Coronary artery (tissue), 2 donors: ENCODE data around the gene SLC25A25.
"Not testable (repeated sequence)": the region's sequence is repeated elsewhere in the genome, so short reads cannot be mapped to it uniquely, and the experiment has no call there.

Experiments used
- DNase-seq: peaks from one replicate; pipeline ENCODE4 v3.0.0-alpha.2; 2017; ENCODE audit warnings: low spot score
- H3K27ac ChIP-seq, 2 donors: fragments of 200-600 bp; sonication (generic); one replicate each; pipeline ENCODE4 v1.5.1; 2016 to 2019
- H3K4me3 ChIP-seq: fragments of 200-600 bp; sonication (generic); 2 replicates; pipeline ENCODE4 v1.5.1; 2016; ENCODE audit warnings: mild to moderate bottlenecking, moderate library complexity
- CTCF ChIP-seq: fragments of 200-600 bp; sonication (generic); IDR thresholded peaks from one replicate; pipeline ENCODE4 v1.5.1; 2019; ENCODE audit warnings: antibody characterized with exemption

The SLC25A25 gene

GRCh38 chr9:128026255-128026772 lies 41.7 kb upstream of the SLC25A25 start:
- TF ChIP-seq CTCF, result no peak
- Histone ChIP-seq H3K27ac (peak overlapping the region in 1 of 2 donors; percentile 2), H3K4me3 (no peak overlapping the region)
- DNase-seq, result no peak

GRCh38 chr9:128026773-128027541 lies 41.1 kb upstream of the SLC25A25 start:
- H3K27ac ChIP-seq, result peak overlapping the region in 1 of 2 donors; percentile 2

DNA sequence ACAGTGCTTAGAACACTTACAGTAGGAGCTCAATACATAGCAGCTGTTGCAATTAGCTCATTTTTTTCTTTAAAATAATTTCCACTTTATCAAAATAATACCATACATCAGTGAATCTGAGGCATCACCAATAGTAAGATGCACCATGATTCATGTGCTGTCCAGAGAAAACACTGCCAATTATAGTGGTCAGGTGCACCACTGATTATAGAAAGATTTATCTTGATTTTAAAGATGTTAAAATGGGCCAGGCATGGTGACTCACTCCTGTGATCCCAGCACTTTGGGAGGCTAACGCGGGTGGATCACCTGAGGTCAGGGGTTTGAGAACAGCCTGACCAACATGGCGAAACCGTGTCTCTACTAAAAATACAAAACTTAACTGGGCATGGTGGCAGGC lies 40.3 kb upstream of the SLC25A25 start:
- no peak for TF ChIP-seq CTCF
- no peak overlapping the region for H3K4me3 ChIP-seq
- H3K27ac ChIP-seq, result no peak overlapping the region
- no peak for DNase-seq

More at GRCh38 chr9:128026773-128027541, 41.1 kb upstream of the SLC25A25 start:
- H3K4me3 ChIP-seq, result no peak overlapping the region
- DNase-seq, result no peak
- no peak for TF ChIP-seq CTCF

DNA sequence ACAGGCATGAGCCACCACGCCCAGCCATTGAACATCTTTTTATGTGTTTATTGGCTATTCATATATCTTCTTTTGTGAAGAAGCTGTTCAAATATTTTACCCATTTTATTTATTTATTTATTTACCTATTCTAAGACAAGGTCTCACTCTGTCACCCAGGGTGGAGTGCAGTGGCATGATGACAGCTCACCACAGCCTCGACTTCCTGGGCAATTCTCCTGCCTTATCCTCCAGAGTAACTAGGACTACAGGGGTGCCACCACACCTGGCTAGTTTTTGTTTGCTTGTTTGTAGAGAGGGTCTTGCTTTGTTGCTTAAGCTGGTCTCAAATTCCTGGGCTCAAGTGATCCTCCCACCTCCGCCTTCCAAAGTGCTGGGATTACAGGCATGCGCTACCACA lies 34.4 kb upstream of the SLC25A25 start:
- DNase-seq, result no peak
- TF ChIP-seq CTCF, result no peak
- H3K4me3 ChIP-seq, result no peak overlapping the region
- no peak overlapping the region for H3K27ac ChIP-seq

GRCh38 chr9:128034821-128035652 lies 33.0 kb upstream of the SLC25A25 start:
- peak; percentile 83 for TF ChIP-seq CTCF
- Histone ChIP-seq H3K27ac (no peak overlapping the region), H3K4me3 (no peak overlapping the region)
- DNase-seq, result peak; percentile 81

DNA sequence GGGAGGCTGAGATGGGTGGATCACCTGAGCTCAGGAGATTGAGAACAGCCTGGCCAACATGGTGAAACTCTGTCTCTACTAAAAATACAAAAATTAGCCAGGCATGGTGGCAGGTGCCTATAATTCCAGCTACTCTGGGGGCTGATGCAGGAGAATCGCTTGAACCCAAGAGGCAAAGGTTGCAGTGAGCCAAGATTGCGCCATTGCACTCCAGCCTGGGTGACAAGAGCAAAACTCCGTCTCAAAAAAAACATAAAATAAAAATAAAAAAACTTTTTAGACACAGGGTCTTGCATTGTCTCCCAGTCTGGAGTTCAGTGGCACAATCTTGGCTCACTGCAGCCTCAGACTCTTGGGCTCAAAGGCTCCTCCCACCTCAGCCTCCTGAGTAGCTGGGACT lies 31.5 kb upstream of the SLC25A25 start:
- DNase-seq, H3K4me3 ChIP-seq, H3K27ac ChIP-seq: not testable (repeated sequence)

GRCh38 chr9:128040783-128041182 lies 27.2 kb upstream of the SLC25A25 start:
- H3K27ac ChIP-seq, DNase-seq, H3K4me3 ChIP-seq: not testable (repeated sequence)
